GM19035 (cell line): ENCODE results near the gene PAPPA.

Experiments
- ATAC-seq: cut with Tn5 transposase; IDR thresholded peaks from one replicate; pipeline ENCODE4 v1.9.1; 2021; ENCODE audit not compliant: unreplicated experiment

PAPPA gene

DNA sequence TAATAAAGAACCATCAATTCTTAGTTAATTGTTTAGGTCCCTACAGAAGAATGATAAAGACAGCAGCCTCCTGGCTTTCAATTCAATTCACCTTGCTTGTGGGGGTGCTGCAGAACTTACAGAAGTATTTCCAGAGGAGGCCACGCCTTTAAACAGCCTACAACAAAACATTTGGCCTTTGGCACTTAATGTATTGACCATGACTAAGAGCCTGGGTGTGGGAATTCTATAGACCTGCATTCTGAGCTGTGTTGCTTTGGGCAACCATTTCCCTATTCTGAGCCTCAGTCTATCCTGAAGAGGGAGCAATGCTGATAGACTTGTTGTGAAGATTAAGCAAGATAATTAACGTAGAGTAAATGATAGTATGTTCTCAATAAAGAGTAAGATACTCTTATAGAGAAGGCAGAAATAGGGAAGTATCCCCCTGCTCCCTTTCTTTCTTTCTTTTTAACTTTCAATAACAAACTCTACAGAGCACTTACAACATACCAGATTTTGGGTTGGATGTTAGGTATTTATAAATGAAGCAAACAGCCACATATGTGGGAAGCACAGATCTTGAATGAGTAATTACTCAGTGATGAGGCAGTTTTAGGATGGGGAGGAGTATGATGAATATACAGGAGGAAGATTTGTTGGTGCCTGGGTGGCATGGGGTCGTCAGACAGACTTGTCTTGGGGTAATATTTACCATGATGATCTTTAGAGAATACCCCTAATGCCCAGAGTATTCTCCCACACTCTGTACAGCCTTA, 28.4 kb downstream of the PAPPA start:
- no peak for ATAC-seq

DNA sequence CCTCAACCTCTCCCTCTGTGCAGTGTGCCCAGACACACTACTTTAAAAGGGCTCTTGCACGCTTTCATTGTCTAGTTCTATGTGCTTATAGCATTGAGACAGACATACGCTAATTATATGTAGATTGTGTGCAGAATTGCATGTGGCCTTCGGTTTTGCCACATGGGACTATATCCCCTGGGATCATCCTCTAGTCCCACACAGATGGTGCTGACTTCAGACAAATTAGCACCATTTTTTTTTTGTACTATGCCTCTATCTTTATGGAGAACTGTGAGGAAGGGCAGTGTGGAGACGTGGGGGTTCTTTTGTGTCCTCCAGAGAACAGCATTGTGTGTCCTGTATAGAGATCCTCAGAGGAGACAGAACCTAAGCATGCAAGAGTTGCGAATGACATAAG, 29.3 kb downstream of the PAPPA start:
- ATAC-seq: no peak

DNA sequence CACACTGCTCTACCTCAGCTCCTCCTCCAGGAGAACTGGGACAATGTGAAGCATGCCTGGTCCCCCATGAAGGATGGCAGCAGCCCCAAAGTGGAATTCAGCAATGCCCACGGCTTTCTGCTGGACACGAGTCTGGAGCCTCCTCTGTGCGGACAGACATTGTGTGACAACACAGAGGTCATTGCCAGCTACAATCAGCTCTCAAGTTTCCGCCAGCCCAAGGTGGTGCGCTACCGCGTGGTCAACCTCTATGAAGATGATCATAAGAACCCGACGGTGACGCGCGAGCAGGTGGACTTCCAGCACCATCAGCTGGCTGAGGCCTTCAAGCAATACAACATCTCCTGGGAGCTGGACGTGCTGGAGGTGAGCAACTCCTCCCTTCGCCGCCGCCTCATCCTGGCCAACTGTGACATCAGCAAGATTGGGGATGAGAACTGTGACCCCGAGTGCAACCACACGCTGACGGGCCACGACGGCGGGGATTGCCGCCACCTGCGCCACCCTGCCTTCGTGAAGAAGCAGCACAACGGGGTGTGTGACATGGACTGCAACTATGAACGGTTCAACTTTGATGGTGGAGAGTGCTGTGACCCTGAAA, 34.1 kb downstream of the PAPPA start:
- no peak for ATAC-seq

DNA sequence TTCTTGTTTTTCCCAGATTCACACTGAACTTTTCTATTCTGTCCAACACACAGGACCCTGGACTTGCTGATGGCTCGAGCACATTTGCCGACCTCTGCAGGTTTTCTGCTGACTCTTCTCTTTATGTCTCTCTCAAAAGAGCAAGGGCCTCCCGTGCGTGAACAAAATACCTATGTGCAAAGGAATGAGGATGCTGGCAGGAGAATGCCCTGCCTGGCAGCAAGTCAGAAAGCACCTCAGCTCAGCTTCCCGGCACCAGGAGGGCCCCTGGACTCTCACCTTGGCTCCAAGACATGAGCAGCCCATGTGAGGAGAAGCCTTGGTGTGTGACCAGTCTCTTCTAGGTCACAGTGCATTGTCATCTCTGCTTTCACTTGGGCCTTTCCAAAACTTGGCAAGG, 36.1 kb downstream of the PAPPA start:
- no peak for ATAC-seq

DNA sequence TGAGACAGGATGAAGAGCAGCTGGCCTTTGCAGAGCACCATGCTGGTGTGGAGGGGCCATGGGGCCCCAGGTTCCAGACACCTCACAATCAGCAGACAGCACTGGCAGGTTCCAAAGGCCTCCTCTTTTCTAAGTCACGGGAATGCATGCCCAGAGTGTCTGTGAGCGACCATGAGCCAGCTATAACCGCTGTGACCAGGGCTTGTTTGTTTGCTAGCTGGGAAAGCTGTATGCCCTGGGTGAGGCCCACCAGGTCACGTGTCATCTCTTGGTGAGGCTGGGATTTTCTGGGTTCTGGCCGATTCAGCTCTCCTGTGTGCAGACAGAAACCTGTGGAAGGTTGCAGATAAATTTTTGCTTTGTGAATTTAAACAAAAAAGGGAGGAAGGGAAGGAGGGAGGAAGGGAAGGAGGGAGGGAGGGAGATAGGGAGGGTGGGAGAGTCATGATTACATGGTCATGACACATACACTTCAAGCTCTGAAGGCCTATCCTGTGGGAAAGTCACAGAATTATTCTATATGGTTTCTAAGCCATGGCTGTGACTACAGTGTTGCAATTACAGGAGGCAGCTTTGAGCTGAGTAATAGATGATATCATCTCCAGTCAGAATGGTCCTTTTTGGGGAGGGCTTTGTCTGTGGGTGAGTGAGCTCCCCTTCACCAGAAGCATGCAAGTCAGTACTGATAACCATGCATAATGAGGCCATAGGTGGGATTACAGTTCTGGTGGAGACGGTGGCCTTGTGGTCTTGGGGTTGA, 37.2 kb downstream of the PAPPA start:
- no peak for ATAC-seq

DNA sequence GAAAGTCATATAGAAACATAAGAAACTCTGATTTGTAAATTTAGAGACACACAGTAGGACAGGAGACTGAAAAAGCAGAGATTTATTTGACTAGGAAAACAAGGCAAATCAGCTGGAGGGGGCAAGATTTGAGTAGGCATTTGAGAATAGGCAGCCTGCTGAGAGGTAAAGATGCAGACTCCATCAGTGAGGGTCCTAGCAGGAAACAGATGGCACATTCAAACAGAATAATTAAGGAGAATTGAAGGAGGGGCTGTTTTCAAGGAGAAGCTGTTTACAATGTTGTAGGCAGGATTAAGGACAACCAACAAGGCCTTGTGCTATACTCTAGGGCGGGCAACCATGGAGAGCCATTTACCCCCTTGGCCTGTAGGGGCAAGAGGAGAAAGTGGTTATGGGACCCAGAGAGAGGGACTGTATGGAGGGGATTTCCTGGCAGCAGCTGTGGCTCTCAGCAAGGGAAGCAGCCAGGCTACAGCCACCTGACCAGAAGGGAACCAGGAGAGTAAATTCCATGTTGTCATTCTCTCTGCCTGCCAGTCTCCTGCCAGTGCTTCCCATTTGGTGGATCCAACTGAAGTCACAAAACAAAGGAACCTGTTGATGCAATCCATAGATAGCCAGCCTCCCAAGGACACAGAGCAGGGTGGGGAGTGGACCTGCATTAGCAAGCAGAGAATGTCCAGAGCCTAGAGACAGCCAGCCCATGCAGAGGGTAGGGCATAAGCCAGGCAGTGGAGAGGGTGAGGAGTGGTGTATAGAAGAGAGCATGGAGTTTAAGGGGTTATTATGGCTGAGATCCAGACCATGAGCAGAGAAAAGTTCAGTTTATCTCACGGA, 38.2 kb downstream of the PAPPA start:
- no peak for ATAC-seq

DNA sequence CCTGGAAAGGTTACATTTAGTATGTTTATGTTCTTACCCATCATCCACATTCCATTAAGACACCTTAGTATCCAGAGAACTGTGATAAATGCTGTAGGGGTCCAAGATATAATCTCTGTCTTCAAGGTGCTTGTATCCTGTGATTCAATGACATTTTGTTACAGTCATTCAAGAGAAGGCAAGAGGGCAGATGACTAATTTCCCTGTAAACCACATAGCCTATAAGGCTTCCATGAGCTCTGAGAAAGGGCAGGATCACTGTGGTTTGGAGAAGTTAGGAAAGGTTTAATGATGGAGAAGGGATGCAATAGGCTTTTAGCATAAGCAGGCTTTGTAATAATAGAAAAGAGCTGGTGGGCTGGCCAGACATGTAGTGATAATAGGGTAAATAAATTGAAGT, 40.0 kb downstream of the PAPPA start:
- no peak for ATAC-seq

DNA sequence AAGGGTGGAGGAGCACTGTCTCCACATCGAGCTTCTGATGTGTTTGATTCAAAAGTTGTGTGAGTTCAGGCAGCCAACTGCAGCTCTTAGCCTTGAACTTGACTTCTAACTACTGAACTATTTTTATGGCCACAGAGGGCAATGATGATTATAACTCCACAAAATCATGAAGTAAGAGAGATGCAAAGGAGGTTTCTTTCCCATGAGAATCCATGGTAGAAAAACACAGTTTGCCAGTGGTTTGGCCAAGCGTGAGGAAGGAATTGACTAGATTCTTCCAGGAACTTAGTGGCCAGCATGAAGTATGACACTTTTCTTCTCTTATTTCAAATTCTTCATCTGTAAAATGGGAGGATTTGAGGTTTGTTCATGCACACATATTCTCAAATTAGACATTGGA, 43.2 kb downstream of the PAPPA start:
- ATAC-seq: no peak

DNA sequence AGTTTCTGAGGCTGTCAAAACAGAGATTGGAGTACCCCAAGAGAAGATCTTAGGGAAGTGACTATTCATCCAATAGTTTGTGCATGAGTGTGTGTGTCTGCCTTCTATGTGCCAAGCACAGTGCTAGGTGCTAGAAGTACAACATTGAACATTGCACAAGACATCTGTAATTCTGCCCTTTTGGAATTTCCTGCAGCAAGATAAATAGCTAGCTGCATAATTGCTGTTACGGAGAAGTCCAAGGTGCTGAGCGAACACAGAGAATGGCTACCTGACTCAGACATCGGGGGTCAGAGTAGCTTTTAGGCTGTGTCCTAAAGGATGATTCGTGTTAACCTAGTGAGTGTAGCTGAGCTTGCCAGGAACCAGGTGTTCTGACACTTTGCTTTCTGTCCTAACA, 44.8 kb downstream of the PAPPA start:
- ATAC-seq: no peak

DNA sequence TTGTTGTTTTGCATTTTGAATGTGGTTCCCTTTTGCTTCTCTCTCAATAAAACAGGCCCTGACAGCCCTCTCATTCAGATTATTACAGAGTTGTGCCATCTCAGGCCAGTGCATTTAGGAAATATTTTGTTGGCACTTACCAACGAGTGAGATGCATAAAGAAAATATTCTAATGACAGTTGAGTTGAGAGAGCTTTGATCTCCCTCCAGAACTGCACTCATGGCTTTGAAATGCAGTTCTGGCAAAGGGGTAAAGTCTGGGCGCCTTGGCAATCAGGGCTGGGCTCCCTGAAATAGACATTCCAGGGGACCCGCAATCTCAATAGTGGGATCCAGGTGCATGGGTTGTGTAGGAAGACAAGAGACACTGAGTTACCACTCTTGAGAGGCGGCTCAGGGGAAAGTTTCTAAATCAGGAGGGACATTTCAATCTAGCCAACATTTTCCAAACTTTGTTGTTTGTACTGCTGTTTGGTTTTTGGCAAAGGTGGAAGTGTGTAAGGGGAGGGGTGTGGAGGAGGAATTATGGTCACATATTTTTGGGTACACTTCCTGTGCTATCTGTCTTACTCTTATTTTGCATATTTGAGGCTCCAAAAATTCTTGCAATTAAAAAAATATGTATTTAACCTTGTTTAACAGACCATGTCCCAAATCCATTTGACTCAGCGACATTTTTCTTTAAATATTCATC, 48.8 kb downstream of the PAPPA start:
- ATAC-seq: no peak

DNA sequence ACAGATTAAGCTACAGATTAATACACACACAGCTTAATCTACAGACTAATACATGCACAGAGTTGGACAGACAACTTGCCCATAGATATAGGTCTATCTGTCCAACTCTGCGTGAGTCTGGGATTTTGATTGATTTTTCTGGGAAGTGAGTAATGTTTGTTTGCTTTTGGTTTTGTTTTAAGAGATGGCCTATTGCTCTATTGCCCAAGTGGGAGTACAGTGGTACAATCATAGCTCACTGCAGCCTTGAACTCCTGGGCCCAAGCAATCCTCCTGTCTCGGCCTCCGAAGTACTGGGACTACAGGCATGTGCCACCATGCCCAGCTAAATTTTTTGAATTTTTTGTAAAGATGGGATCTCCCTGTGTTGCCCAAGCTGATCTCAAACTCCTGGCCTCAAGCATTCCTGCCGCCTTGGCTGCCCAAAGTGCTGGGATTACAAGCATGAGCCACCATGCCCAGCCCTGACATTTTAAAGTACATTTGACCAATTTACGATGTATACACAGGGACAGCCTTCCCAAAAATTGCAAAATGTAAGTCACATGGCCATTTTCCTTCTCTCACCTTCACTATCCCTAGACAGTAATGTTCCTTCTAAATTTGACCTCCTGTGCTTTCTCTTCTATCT, 50.8 kb downstream of the PAPPA start:
- ATAC-seq: no peak

DNA sequence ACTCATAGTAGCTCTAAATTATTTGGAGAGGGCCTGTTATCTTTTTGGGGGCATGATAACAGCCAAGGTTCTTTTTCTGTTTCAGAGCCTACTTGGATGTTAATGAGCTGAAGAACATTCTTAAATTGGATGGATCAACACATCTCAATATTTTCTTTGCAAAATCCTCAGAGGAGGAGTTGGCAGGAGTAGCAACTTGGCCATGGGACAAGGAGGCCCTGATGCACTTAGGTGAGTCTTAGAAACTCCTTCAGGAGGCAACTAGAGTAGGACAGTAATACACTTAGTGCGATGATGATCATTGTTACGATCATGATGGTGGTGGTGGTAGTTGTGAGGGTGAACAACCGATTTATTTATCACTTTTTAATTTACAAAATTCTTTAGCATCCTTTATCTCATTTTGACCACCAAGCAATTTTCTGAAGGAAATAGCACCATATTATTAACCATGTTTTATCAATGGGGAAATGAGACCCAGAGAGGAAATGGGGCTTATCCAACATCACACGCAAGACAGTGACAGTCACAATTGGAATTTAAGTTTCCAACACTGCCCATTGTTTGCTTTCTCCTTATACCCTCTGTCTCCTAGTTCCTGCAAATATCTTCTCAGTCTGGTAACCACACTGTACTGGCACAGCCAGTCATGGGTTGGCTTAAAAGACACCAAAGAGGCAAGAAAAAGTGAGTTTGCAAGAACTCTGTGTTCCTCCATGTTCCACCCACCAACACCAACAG, 54.0 kb downstream of the PAPPA start:
- ATAC-seq: no peak

DNA sequence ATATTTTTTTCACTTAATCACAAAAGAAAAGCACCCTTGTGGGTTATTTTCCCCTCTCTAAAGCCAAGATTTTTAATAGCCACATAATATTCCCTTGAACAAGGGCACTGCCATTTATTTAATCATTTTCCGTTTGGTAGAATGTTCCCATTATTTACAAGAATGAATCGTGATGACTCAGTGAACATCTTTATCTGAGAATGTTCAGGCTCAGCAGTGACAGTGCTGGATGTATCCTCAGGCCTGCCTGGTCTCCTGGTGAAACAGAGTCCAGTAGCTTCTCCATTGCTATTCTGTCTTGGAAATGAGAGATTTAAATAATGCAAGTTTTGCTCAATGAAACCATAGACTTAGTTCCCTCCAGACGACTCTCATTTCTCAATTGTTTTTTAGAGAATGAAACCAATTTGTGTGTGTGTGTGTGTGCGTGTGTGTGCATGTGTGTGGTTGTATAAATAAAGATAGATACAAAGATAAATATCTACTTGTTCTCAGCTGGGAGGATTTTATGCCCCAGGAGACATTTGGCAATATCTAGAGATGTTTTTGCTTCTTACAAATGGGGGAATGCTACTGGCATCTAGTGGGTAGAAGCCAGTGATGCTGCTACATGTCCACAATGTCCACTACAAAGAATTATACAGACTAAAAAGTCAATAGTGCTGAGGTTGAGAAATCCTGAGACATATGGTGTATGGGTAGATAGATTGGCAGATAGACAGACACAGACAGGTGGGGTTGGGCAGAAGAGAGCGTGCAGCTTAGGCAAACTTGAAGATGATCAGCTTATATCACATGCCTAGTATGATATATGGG, 55.0 kb downstream of the PAPPA start:
- ATAC-seq: no peak

DNA sequence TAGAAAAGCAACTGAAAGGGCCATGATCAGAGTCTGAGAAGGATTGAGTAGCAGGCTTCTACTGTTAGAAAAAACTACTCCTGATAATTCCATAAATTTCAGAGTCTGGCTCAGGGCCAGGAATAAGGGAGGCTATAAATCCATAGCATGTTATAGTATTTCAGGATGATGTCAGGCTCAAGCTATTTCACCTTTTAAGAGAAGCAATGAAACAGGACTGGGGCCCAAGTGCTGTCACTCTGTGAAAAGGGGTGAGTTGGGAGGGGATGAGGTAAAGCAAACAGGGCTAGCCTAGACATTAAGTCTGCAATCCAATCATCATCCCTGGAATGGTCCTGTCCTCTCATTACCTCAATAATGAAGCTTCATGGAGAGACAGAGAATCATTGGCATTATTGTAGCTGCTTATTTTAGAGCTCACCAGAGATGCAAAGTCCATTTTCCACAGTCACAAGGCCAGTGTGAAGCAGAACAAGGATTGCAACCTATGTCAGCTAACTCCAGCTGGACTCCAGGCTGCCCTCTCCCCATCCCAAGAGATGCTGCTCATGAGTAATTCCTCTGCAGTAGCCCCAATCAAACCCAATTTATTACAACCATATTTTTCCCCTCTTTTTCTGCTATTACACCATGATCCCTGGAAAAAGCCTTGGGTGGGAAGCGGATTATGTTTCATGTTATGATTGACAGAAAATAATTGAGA, 56.0 kb downstream of the PAPPA start:
- ATAC-seq: no peak

DNA sequence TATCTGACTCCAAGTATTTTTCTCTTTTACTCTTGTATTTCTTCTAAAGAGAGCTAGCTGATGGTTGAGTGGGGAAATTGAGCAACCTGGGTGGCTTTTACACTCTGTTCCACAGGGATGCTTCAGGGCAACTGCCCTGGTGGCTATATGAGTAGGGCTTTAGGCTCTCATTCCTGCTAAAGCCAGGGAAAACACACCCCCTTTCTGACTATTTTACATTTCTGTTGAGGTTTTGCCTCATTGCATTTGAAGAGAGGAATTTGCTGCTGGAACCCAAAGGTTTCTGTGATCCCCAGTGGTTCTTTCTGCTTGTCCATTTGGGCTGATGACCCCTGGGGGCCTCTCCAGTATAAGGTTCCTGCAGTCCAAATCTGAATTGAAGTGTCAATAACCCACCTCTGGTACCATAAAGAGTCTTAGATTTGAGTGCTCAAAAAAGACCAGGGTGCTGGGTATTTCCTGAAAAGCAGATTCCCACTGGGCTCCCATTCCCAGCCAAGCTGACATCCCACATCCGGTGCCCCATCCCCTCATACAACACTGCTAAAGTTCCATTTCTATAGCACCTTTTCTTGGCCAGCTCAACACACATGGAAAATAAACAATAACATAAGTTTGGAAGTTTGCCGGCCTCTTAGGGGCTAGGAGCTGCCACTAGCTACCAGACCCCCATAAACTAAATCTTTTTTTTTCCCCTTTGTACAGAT, 59.5 kb downstream of the PAPPA start:
- ATAC-seq: no peak

DNA sequence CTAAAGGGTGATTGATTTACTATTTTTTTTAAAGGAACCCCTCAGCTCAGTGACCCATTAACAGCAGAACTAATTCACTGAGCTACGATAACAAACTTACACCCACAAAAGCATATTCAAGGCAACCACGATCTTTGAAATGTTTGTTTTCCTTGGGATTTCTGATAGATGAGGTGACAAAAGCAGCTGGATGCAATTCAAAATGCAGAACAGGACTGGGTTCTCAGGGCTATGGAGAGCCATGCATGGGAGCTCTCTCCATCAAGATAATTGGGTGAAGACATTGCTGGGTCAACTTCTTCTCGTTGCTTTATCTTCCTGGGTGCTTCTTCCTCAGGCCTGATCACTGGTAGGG, 60.1 kb downstream of the PAPPA start:
- ATAC-seq: no peak

DNA sequence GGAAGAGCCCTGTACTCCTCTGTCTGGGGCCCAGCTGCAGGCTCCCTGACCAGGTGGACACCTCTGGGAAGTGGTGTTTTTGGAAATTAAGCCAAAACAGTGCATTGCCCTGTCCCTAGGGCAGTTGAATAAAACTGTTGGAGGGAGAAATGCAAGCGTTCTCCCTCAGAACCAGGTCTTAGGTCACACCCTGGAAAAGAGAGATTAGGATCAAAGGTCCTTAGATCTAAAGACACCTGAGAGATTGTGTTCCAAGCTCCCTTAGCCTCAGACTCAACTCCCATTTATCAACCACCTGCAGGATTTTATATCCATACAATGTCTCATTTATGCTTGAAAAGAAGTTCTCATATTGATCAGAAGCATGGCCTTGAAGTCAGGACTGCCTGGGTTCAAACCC, 64.8 kb downstream of the PAPPA start:
- ATAC-seq: no peak

DNA sequence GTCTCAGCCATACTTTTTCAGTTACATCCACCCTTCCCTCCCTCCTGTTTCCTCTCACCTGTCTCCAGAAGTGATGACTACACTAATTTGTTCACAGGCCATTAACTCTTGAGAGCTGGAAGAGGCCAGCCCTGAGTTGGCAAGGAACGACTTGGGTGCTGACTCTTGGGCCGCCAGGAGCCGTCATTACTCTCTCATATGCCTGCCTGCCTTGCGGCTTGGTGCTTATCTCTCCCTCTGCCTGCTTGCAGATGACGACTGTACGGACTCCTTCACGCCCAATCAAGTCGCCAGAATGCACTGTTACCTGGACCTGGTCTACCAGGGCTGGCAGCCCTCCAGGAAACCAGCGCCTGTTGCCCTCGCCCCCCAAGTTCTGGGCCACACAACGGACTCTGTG, 66.1 kb downstream of the PAPPA start:
- ATAC-seq: no peak
